ENCODE data around the gene MARCHF3.
"Not testable (repeated sequence)": the region's sequence is repeated elsewhere in the genome, so short reads cannot be mapped to it uniquely, and the experiment has no call there.

The MARCHF3 gene

GRCh38 chr5:126878634-126879033 lies 151.7 kb downstream of the MARCHF3 start:
- no peak for DNase-seq

- no peak for DNase-seq
Measured at GRCh38 chr5:126878085-126878484, 152.3 kb downstream of the MARCHF3 start.

GRCh38 chr5:126877602-126878001 lies 152.8 kb downstream of the MARCHF3 start:
- DNase-seq, result no peak

DNA sequence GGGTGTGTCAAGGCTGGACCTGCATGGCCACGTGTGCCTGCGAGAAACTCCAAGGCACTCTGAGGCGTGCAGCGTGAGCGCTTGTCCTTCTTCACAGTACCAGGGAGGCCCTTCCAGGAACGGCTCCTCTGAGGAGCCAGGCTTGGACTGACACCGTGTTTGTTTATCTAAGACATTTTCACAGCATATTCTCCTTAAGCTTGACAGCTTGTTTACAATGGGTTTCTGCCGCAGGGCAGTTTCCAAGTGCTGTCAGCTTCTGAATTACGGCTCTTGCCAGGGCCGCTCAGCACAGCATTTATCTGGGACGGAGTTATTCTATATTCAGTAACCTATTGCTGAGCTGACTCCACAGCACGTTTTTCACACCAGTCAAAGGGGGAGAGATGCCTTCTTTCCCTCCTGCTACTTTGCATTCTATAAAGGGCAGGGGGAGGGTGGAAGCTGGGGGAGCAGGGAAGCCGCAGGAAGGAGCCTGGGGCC lies 155.0 kb downstream of the MARCHF3 start:
- DNase-seq, result peak in 1 of 51 donors; percentile 5

DNA sequence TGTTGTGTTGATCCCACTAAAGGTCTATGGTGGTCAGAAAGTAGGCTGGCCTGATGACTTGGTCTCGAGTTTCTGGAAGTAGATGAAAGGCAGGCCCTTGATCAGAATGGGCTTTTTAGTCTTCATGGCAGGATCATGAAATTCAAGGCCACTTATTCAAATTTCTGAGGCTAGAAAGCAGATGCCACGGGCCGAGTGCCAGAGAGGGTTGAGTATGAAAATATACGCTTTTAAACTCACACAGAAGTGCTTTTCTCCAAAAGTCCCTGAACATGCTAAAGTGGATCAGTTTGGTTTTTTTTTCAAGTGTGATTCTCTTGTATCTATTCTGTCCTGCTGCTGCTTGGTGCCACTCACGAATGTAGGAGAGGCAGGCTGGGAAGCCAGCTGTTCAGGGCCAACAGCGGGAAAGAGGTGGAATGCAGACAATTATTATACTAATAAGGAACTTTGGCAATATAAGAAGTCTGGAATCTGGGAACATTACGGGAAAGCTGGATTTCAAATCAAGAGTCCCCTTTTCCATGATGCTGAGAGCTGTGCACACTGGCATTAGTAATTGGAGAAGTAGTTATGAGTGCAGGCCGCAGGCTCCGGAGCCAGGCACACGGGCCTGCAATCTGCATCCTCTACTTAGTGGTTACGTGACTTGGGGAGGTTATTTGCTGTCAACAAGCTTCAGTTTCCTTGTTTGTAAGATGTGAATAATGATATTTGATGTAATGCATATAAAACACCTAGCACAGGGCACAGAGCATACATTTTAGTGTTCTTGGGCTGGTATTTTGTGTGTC lies 157.6 kb downstream of the MARCHF3 start:
- no peak for DNase-seq

DNA sequence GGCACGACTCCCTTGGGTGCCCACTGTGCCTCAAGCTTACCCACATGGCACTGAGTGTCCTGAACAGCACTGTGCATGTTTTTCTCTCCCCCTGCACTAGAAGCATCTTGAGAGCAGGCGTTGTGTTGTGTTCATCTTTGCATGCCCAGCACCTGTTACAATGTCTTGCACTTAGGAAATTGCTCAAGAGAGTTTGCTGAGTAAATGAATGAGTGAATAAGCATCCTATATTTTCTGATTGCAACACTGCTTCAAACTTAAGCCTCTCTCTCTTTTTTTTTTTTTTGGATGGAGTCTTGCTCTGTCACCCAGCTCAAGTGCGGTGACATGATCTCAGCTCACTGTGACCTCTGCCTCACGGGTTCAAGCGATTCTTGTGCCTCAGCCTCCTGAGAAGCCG lies 158.9 kb downstream of the MARCHF3 start:
- no peak for DNase-seq

GRCh38 chr5:126869005-126869451 lies 161.3 kb downstream of the MARCHF3 start:
- DNase-seq, result peak in 15 of 51 donors; percentile 14 to 57 (median 30)

- DNase-seq, result no peak
Measured at GRCh38 chr5:126868338-126869004, 161.9 kb downstream of the MARCHF3 start.

DNA sequence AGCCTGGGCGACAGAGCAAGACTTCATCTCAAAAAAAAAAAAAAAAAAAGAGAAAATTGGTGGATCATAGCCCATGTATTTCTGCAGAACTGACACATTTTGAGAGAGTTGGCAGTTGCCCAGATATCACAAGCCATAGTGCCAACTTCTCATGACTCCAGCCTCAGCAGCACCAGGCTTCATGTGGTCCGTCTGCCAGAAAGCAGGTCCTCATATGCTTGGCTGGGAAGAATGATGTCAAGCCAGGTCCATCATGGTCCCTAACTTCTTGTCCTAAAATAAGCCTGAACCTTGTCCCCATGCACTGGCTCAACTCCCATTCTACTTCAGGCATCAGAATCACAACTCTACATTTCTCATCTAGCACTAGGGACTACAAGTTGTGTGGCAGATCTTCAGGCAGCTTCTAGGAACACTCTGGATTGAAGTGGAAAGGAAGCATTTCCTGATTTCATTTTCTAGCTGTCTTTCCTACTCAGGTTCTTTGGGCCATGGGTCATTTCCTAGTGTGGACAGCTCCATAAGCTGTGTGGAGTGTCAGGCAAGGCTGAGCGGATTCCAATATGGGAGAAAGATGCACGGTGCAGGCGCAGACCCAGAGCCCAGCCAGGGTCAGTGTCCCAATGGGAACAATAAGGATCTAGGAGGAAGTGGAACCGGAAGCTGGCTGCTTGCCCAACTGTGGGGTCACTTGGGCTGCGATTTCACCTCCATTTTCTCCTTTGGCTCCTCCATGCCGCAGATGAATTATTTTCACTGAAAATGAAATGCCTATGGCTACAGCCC lies 163.3 kb downstream of the MARCHF3 start:
- peak in 1 of 51 donors; percentile 23 for DNase-seq

DNA sequence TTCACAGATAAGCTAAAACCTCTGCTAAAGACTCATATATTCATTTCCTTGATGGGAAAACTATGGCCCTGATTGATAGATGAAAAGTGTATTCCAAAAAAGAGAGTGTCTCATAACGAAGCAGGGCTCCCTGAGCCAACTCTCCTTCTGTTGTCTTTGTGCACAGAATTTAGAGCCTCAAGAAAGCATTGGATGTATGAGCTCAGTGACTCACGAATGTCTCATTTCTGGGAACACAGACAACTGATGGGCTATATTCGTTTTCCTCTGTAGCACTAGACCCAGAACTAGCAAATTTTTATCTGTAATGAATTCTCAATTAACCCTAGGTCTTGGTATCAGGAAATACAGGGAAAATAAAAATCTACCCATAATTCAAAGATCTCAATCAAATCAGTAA lies 165.1 kb downstream of the MARCHF3 start:
- DNase-seq, result no peak

DNA sequence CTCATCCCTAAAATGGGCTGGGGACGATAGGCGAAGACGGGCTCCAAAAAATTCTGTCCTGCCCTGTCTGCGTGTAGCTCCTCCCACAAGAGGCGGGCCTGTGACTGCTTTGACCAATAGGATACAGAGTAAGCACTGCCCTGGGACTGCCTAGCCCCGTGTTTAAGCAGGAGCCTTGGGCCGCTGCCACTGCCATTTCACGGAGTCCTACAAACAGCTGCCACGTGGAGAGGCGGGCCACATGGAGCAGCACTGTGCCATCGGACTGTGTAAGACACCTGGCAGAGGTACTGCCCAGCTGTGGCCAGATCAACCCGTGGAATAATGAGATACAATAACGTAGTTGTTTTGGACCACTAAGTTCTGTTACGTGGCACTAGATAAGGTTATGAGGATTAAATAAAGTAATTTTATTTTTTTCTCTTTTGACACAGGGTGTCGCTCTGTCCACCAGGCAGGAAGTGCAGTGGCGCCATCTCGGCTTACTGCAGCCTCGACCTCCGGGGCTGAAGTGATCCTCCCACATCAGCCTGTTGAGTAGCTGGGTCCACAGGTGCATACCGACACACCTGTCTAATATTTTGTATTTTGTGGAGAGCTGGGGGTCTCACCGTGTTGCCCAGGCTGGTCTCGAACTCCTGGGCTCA lies 166.2 kb downstream of the MARCHF3 start:
- DNase-seq, result no peak

GRCh38 chr5:126863402-126863801 lies 167.0 kb downstream of the MARCHF3 start:
- no peak for DNase-seq

- no peak for DNase-seq
Measured at GRCh38 chr5:126858441-126858840, 171.9 kb downstream of the MARCHF3 start.

- peak in 10 of 51 donors; percentile 12 to 37 (median 20) for DNase-seq
Measured at GRCh38 chr5:126857472-126858410, 172.6 kb downstream of the MARCHF3 start.

DNA sequence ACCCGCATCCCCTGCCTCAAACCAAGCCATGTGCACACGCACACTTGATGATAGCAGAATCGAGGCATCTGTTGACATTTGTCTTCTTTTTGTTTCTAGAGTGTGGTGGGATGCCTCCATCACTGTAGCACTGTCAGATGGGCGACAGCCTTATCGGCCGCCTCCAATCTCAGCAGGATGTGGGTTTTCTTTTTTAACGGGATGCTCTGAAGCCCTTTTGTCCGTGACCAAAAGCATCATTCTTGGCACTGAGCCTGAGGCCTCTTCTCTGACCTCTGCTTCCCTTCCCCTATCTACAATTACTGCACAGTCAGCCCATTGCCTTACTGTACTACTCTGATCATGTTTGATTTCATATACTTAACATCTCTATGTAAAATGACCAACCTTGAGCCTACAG lies 175.1 kb downstream of the MARCHF3 start:
- no peak for DNase-seq

DNA sequence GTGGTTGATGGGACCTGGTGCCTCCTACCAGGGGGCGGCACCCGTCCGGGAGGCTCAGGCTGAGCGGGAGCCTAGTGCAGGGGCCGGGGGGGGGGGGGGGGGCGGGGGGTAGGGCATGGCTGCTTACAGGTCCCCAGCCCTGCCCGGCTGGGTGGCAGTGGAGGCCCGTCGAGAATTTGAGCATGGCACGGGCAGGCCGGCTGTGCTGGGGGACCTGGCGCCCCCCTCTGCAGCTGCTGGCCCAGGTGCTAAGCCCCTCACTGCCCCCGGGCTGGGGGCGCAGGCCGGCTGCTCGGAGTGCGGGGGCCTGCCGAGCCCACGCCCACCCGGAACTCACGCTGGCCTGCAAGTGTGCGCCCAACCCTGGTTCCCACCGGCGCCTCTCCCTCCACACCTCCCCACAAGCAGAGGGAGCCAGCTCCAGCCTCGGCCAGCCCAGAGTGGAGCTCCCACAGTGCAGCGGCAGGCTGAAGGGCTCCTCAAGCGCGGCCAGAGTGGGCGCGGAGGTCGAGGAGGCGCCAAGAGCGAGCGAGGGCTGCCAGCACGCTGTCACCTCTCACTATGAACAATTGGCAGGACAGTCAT lies 175.7 kb downstream of the MARCHF3 start:
- DNase-seq, result no peak

GRCh38 chr5:126853541-126854307 lies 176.6 kb downstream of the MARCHF3 start:
- DNase-seq, result not testable (repeated sequence)

GRCh38 chr5:126852841-126853271 lies 177.5 kb downstream of the MARCHF3 start:
- DNase-seq, result no peak

DNA sequence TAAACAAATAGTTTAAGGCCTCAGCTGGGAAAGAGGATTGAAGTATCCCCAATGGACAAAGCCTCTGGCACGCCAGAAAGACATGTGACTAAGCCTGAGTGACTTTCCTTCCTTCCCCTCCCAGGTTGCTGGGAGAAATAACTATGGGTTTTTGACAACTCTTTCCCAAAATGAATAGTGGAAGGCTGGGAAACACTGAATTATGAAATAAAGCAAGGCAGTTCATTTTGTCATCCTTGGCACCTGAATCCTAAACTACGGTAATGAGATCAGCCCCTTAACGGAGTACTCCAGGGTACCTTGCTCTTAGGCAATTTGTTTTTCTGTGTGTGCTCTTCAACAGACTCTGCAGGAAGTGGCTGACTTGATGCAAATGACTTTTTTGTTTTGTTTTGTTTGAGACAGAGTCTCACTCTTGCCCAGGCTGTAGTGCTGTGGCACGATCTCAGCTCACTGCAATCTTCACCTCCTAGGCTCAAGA lies 178.2 kb downstream of the MARCHF3 start:
- DNase-seq, result no peak

Measured in hypothalamus (tissue), 51 donors.